ENCODE results near the gene ELAC2. TPM values are rescaled to one million over a fixed set of nuclear protein-coding genes. Genes with fewer than 3 reads are reported as not detected.

ELAC2 gene
- total and polyA plus RNA-seq, 7 donors: 30.8 to 64.1 (median 51.6) TPM

DNA sequence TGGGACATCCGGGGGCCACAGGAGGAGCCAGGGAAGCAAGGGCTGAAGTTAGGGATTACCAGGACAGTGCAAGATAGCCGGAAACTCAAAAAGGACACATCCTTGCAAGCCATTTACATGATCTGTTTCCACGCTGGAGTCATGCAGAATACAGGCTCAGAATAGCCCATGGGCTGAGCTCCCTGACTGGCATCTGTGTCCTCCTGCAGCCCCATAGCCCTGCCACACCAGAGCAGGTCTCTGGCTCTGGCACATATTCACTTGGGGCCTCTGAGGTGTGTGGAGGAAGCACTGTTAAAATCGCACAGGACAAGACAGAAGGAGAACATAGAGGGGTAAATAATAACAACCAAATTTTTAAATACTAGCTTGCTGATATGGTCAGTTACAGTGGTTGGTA is 65.8 kb downstream of the ELAC2 start:
- no peaks in the 10 kb centered on the region for H3K27me3 ChIP-seq (ENCODE audit: insufficient read depth in 3 of 3, low read length in 2 of 3)
- DNase-seq (no peak), ATAC-seq (peak in 2 of 4 donors; percentile 25 to 42)
- H3K9me3 ChIP-seq: no peaks in the 10 kb centered on the region
- TF ChIP-seq, protein P1, sequence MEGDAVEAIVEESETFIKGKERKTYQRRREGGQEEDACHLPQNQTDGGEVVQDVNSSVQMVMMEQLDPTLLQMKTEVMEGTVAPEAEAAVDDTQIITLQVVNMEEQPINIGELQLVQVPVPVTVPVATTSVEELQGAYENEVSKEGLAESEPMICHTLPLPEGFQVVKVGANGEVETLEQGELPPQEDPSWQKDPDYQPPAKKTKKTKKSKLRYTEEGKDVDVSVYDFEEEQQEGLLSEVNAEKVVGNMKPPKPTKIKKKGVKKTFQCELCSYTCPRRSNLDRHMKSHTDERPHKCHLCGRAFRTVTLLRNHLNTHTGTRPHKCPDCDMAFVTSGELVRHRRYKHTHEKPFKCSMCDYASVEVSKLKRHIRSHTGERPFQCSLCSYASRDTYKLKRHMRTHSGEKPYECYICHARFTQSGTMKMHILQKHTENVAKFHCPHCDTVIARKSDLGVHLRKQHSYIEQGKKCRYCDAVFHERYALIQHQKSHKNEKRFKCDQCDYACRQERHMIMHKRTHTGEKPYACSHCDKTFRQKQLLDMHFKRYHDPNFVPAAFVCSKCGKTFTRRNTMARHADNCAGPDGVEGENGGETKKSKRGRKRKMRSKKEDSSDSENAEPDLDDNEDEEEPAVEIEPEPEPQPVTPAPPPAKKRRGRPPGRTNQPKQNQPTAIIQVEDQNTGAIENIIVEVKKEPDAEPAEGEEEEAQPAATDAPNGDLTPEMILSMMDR (IDR thresholded peaks at IDR 0.05): no peak
- 72 to 76% (median 76%) methylated on average over 4 of the region's 4 CpGs for WGBS, 3 donors
- no peaks in the 10 kb centered on the region for H3K4me1 ChIP-seq
- intact Hi-C loops (cut with DNase I): no loop called here
- H3K4me3 ChIP-seq: no peak overlapping the region
- H3K27ac ChIP-seq: no peak overlapping the region
- H3K36me3 ChIP-seq (ENCODE audit: insufficient read depth in 1 of 2, low read depth in 1 of 2): no peaks in the 10 kb centered on the region

DNA sequence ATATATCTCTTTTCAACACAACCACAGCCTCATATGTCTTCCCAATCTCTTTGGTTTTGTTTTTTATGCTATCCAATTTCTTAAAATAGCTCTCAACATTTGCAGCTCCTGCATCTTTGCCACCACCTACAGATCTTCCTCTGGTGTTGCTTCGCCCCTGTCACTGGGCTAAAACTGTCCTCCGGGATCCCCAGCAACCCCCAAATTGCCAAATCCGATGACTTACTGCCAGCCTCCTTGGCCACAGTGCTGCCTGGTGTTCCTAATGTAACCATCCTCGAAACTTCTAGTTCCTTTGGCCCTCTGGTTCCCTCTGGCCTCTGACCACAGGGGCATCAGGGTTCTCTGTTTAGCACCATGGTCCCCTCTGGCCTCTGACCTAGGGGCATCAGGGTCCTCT is 70.8 kb downstream of the ELAC2 start:
- Histone ChIP-seq H3K27me3 (ENCODE audit: insufficient read depth in 3 of 3, low read length in 2 of 3) (peaks cover 0 to 3% (median 0%) of the 10 kb centered on the region in 3 donors), H3K4me1 (no peaks in the 10 kb centered on the region), H3K27ac (no peak overlapping the region), H3K4me3 (no peak overlapping the region), H3K9me3 (no peaks in the 10 kb centered on the region), H3K36me3 (ENCODE audit: insufficient read depth in 1 of 2, low read depth in 1 of 2) (no peaks in the 10 kb centered on the region)
- DNase-seq (no peak), ATAC-seq (no peak)
- TF ChIP-seq, protein P1 (IDR thresholded peaks at IDR 0.05): no peak
- WGBS, 3 donors: 76 to 94% (median 92%) methylated on average over 4 of the region's 4 CpGs
- intact Hi-C loops (cut with DNase I): no loop called here

Other genes with a start within 250 kb of the ELAC2 start
- 1 to 10 TPM; 1.7 to 3.4 (median 2.3) TPM for gene ARHGAP44, start 228.5 kb downstream of the ELAC2 start, total RNA-seq
- gene ARHGAP44, start 228.5 kb downstream of the ELAC2 start, polyA plus RNA-seq: under 1 TPM; 0.59 to 0.99 (median 0.76) TPM

Data from psoas muscle (tissue), 8 donors.